ENCODE data around the gene ALDH6A1.

Gene ALDH6A1

GRCh38 chr14:74080820-74081460, 3.3 kb downstream of the ALDH6A1 start:
- no peak overlapping the region for H3K4me3 ChIP-seq (ENCODE audit: low read depth, low read length)
- DNase-seq (ENCODE audit: low read depth), result no peak
- TF ChIP-seq CTCF (IDR thresholded peaks at IDR 0.05; ENCODE audit: low read depth, low read length, missing control alignments), result no peak

GRCh38 chr14:74077401-74077800, 6.9 kb downstream of the ALDH6A1 start:
- no peak overlapping the region for H3K4me3 ChIP-seq (ENCODE audit: low read depth, low read length)
- no peak for TF ChIP-seq CTCF (IDR thresholded peaks at IDR 0.05; ENCODE audit: low read depth, low read length, missing control alignments)
- DNase-seq (ENCODE audit: low read depth), result no peak

- DNase-seq (ENCODE audit: low read depth), result no peak
- no peak overlapping the region for H3K4me3 ChIP-seq (ENCODE audit: low read depth, low read length)
- TF ChIP-seq CTCF (IDR thresholded peaks at IDR 0.05; ENCODE audit: low read depth, low read length, missing control alignments), result no peak
Measured at GRCh38 chr14:74065746-74066575, 18.3 kb downstream of the ALDH6A1 start.

- DNase-seq (ENCODE audit: low read depth), result no peak
- no peak overlapping the region for H3K4me3 ChIP-seq (ENCODE audit: low read depth, low read length)
- no peak for TF ChIP-seq CTCF (IDR thresholded peaks at IDR 0.05; ENCODE audit: low read depth, low read length, missing control alignments)
Measured at GRCh38 chr14:74064883-74065282, 19.4 kb downstream of the ALDH6A1 start.

GRCh38 chr14:74064426-74064825, 19.8 kb downstream of the ALDH6A1 start:
- DNase-seq (ENCODE audit: low read depth), result no peak
- no peak for TF ChIP-seq CTCF (IDR thresholded peaks at IDR 0.05; ENCODE audit: low read depth, low read length, missing control alignments)
- no peak overlapping the region for H3K4me3 ChIP-seq (ENCODE audit: low read depth, low read length)

GRCh38 chr14:74062809-74063150, 21.5 kb downstream of the ALDH6A1 start:
- TF ChIP-seq CTCF (IDR thresholded peaks at IDR 0.05; ENCODE audit: low read depth, low read length, missing control alignments), result no peak
- no peak overlapping the region for H3K4me3 ChIP-seq (ENCODE audit: low read depth, low read length)
- no peak for DNase-seq (ENCODE audit: low read depth)

Data from GM12864 (cell line).